ENCODE results near the gene LIM2. TPM values are rescaled to one million over a fixed set of nuclear protein-coding genes. Genes with fewer than 3 reads are reported as not detected.

LIM2 gene
- total and polyA plus RNA-seq, 2 of the 4 experiments (the other 2 are of a cell fraction) = not detected

DNA sequence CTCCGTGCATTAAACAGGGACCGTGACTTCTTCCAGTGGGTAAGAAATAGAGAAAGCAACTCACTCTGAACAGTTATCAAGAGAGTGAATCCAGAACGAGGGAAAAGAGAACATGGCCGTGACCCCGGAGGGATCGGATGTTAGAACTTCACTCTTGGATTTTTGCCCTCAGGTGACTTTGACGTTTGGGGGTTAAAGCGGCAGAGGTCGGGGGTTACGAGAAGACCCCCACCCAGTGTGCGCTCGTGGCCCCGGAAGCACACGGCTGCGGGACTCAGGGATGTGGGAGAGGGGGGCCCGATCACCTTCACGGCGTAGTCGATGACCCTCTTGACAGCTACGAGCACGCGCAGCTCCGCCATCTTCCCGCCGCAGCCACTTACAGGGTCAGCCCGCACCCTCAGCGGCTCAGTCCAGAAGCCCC is 21.8 kb downstream of the LIM2 start, which contains the start of gene ETFB:
Gene ETFB, minus strand, starts transcription at position 424 of the 424 bp plus-strand sequence. Its CDS starts 62 bp downstream, at position 362.
- intact Hi-C loops (cut with micrococcal nuclease) (loop anchor here (1.0 kb wide), 1 partner anchor 27 kb away; no protein-coding TSS in a partner anchor), in situ Hi-C loops (cut with MboI; ENCODE audit: low sequenced_read_pairs) (no loop called here), dilution Hi-C loops (cut with HindIII; ENCODE audit: low sequenced_read_pairs, unreplicated experiment) (no loop called here)
- Histone ChIP-seq H3K4me1 (ENCODE audit: control insufficient read depth, insufficient read depth, low read length) (peaks cover 16% of the 10 kb centered on the region), H3K9me1 (ENCODE audit: insufficient read depth, low read length) (peaks cover 15% of the 10 kb centered on the region), H2AFZ (replicated peaks; ENCODE audit: low read length, poor library complexity) (peak within 1 kb of the TSS; percentile 100), H3K23ac (ENCODE audit: low read depth, low read length) (peak within 1 kb of the TSS; percentile 95), H3K4me3 (ENCODE audit: insufficient read depth, low read depth, low read length) (peak within 1 kb of the TSS; percentile 84), H3K36me3 (ENCODE audit: control insufficient read depth, insufficient read depth, low read length) (no peaks in the 10 kb centered on the region), H4K91ac (ENCODE audit: insufficient read depth, low read depth, low read length) (peak within 1 kb of the TSS; percentile 92), H3K56ac (ENCODE audit: extremely low read depth, insufficient read depth, low read length) (peak within 1 kb of the TSS; percentile 83), H3K79me1 (ENCODE audit: low read depth in 1 of 2, low read length in 2 of 2) (peaks cover 12 to 47% of the 10 kb centered on the region in 2 experiments; a peak in 3 of 4 replicates), H3K27ac (ENCODE audit: insufficient read depth, low read length) (peak within 1 kb of the TSS; percentile 94), H2AK5ac (ENCODE audit: low read depth, low read length) (peak within 1 kb of the TSS; percentile 93), H2AK9ac (replicated peaks; ENCODE audit: low read depth, low read length, poor library complexity) (peak within 1 kb of the TSS; percentile 99), H3K9me3 (ENCODE audit: control insufficient read depth, insufficient read depth, low read length) (no peaks in the 10 kb centered on the region), H2BK5ac (ENCODE audit: low read depth, low read length, poor library complexity, severe bottlenecking) (peak within 1 kb of the TSS; percentile 90), H3K4ac (ENCODE audit: low read depth, low read length) (peak within 1 kb of the TSS; percentile 87), H3K27me3 (ENCODE audit: control insufficient read depth, insufficient read depth, low read length) (no peaks in the 10 kb centered on the region), H2BK20ac (ENCODE audit: low read depth, low read length) (0 out of 2 replicates have a peak within 1 kb of the TSS, but pooled peaks have one; percentile 3), H4K5ac (ENCODE audit: low read depth, low read length) (peak within 1 kb of the TSS; percentile 66), H4K20me1 (ENCODE audit: insufficient read depth, low read length) (no peaks in the 10 kb centered on the region), H3K4me2 (ENCODE audit: low read depth, low read length) (peak within 1 kb of the TSS; percentile 96), H2BK120ac (ENCODE audit: low read depth, low read length) (peak within 1 kb of the TSS; percentile 58), H2BK15ac (ENCODE audit: low read depth, low read length) (peak within 1 kb of the TSS; percentile 73; the same call in 2 of the 3 replicates), H3K14ac (replicated peaks; ENCODE audit: low read depth, low read length) (peak within 1 kb of the TSS; percentile 90), H3K9ac (ENCODE audit: low read depth, low read length) (peak within 1 kb of the TSS; percentile 94), H3K18ac (ENCODE audit: low read depth, low read length) (peak within 1 kb of the TSS; percentile 53), H4K8ac (ENCODE audit: low read depth in 2 of 2, low read length in 2 of 2) (peak within 1 kb of the TSS; percentile 77 to 92)
- TF ChIP-seq, protein P1, sequence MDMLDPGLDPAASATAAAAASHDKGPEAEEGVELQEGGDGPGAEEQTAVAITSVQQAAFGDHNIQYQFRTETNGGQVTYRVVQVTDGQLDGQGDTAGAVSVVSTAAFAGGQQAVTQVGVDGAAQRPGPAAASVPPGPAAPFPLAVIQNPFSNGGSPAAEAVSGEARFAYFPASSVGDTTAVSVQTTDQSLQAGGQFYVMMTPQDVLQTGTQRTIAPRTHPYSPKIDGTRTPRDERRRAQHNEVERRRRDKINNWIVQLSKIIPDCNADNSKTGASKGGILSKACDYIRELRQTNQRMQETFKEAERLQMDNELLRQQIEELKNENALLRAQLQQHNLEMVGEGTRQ (IDR thresholded peaks at IDR 0.05; ENCODE audit: low read depth, low read length) = no peak
- TF ChIP-seq CEBPB (IDR thresholded peaks at IDR 0.05; ENCODE audit: low read depth, low read length) (no peak), MXI1 (IDR thresholded peaks at IDR 0.05; ENCODE audit: borderline replicate concordance, low read depth, low read length) (peak; percentile 66; the same call in 1 of the 2 replicates), BHLHE40 (IDR thresholded peaks at IDR 0.05; ENCODE audit: low read depth, low read length) (peak; percentile 51), RCOR1 (IDR thresholded peaks at IDR 0.05; ENCODE audit: insufficient replicate concordance, low read length) (no peak)
- TF ChIP-seq, protein P2, sequence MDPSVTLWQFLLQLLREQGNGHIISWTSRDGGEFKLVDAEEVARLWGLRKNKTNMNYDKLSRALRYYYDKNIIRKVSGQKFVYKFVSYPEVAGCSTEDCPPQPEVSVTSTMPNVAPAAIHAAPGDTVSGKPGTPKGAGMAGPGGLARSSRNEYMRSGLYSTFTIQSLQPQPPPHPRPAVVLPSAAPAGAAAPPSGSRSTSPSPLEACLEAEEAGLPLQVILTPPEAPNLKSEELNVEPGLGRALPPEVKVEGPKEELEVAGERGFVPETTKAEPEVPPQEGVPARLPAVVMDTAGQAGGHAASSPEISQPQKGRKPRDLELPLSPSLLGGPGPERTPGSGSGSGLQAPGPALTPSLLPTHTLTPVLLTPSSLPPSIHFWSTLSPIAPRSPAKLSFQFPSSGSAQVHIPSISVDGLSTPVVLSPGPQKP (IDR thresholded peaks at IDR 0.05; ENCODE audit: borderline replicate concordance, low read depth, low read length) = no peak
- DNase-seq (no peak), ATAC-seq (ENCODE audit: low read depth) (no peak)
- no CpG with 5 or more reads among the region's 27 CpGs for WGBS, 2 experiments (ENCODE audit: extremely low coverage in 2 of 2, insufficient read length in 1 of 2)
- ChIA-PET CTCF (no interaction called here), POLR2A (ENCODE audit: unreplicated experiment) (interaction anchor here (1.1 kb wide), 1 partner anchor 27 kb away, joined by 3 read pairs; no protein-coding TSS in a partner anchor)
- BruUV-seq (replicated peaks) = TSS peak; percentile 70

Data from IMR-90 (cell line).